ENCODE measurements around the gene KLF18.

- TF ChIP-seq CTCF (IDR thresholded peaks at IDR 0.05) (no peak), EZH2 (IDR thresholded peaks at IDR 0.05; ENCODE audit: borderline replicate concordance, insufficient read depth, low read depth, low read length, poor library complexity, severe bottlenecking) (no peak)
These were observed 10.0 kb downstream of the KLF18 start for GRCh38 chr1:44131411-44131810.
